Fibroblast of mammary gland (primary cell): Measurements from ENCODE around the gene ABCA13.
A peak's percentile ranks its signal among the peaks of the same experiment; 100 is the strongest.

Experiments
- DNase-seq: peaks from one replicate; pipeline ENCODE4 v3.0.0-alpha.2; 2010; ENCODE audit warnings: low read depth
- H3K4me3 ChIP-seq: 2 replicates; pipeline ENCODE4 v1.5.1; 2011; ENCODE audit warnings: low read depth, mild to moderate bottlenecking, low read length, moderate library complexity; ENCODE audit not compliant: control insufficient read depth
- TF ChIP-seq, protein P1 (sequence below): conservative IDR thresholded peaks from 2 replicates; pipeline ENCODE4 v1.5.1; 2011; ENCODE audit warnings: low read depth, low read length, inconsistent platforms; ENCODE audit not compliant: control insufficient read depth, insufficient read depth

The ABCA13 gene

DNA sequence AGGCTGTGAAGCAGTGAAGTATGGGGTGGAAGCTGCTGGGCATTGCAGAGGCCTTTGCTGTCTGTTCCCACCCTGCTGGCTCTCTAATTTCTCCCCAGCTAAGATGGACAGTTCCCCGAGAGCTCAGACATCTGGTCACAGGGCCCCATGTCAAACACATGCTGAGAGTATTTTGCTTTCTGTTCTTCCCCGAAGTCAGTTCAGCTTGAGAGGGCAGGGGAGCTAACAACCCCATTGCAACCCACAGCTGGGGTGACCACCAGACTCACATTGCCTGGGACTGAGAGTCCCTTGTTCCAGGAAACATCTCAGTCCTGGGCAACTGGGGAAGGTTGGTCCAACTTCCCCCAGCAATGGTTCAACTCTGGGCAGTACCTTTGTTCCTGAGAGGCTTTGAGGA lies 52.8 kb downstream of the ABCA13 start:
- no peak overlapping the region for H3K4me3 ChIP-seq
- TF ChIP-seq, protein P1, sequence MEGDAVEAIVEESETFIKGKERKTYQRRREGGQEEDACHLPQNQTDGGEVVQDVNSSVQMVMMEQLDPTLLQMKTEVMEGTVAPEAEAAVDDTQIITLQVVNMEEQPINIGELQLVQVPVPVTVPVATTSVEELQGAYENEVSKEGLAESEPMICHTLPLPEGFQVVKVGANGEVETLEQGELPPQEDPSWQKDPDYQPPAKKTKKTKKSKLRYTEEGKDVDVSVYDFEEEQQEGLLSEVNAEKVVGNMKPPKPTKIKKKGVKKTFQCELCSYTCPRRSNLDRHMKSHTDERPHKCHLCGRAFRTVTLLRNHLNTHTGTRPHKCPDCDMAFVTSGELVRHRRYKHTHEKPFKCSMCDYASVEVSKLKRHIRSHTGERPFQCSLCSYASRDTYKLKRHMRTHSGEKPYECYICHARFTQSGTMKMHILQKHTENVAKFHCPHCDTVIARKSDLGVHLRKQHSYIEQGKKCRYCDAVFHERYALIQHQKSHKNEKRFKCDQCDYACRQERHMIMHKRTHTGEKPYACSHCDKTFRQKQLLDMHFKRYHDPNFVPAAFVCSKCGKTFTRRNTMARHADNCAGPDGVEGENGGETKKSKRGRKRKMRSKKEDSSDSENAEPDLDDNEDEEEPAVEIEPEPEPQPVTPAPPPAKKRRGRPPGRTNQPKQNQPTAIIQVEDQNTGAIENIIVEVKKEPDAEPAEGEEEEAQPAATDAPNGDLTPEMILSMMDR: no peak

DNA sequence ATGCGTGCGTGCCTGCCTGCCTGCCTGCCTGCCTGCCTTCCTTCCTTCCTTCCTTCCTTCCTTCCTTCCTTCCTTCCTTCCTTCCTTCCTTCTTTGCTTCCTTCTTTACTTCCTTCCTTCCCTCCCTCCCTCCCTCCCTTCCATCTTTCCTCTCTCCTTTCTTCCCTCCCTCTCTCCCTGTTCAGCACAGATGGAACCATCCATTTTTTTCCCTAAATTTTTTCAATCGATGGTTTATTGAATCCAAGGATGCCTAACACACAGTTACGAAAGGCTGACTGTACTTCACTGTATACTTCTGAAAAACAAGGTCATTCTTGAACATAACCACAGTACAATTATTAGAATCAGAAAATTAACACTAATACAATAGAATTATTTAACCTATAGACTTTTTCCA lies 53.8 kb downstream of the ABCA13 start:
- TF ChIP-seq, protein P1: no peak
- DNase-seq: no peak
- H3K4me3 ChIP-seq: no peak overlapping the region

More for the DNA sequence above, 52.8 kb downstream of the ABCA13 start:
- DNase-seq: no peak

GRCh38 chr7:48237354-48237753 lies 66.1 kb downstream of the ABCA13 start:
- DNase-seq: no peak
- TF ChIP-seq, protein P1: no peak
- no peak overlapping the region for H3K4me3 ChIP-seq

GRCh38 chr7:48242846-48243245 lies 71.6 kb downstream of the ABCA13 start:
- no peak overlapping the region for H3K4me3 ChIP-seq
- no peak for DNase-seq
- TF ChIP-seq, protein P1: no peak

DNA sequence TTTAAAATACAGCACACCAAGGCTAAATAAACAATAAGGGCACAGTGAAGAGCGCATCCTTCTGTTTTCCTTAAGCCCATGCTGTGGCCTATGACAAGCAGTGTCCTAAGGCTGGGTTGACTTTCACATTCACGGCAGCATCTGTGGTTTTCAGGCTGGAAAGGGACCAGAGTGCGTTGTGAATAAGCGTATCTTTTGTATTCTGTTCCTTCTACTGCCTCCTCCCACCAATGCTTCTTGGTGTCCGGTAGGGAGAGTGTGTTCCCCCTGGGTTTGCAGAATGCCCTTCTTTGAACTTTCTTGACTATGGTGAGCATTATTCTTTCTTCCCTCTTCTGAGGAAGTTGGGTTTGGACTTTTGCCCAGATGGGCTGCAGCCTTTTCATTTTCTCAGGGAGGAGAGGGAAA lies 73.6 kb downstream of the ABCA13 start:
- TF ChIP-seq, protein P1: no peak
- H3K4me3 ChIP-seq: no peak overlapping the region
- DNase-seq: peak; percentile 11

- TF ChIP-seq, protein P1: no peak
Observed at GRCh38 chr7:48245751-48246472, 74.7 kb downstream of the ABCA13 start.

More at GRCh38 chr7:48245751-48246472, 74.7 kb downstream of the ABCA13 start:
- DNase-seq: no peak
- no peak overlapping the region for H3K4me3 ChIP-seq
